Epidermal melanocyte (primary cell): ENCODE data around the gene PLXNC1.

Experiments
- DNase-seq: peaks from one replicate; pipeline ENCODE4 v3.0.0; 2011; ENCODE audit warnings: low spot score; ENCODE audit not compliant: insufficient read length

PLXNC1 gene

DNA sequence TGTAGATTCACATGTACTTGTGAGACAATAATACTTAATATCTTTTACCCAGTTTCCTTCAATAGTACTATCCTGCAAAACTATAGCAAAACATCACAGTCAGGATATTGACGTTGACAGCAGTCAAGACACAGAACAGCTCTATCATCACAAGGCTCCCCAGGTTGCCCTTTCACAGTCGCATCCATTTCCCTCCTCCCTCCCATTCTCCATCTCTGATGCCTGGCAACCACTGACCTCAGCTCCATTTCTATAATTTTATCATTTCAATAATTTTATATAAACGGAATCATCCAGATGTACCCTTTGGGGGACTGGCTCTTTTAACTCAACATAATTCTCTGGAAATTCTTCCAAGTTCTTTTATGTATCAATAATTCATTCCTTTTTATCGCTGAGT lies 81.5 kb downstream of the PLXNC1 start:
- no peak for DNase-seq

GRCh38 chr12:94230357-94230905 lies 82.1 kb downstream of the PLXNC1 start:
- peak; percentile 22 for DNase-seq

GRCh38 chr12:94231709-94232108 lies 83.3 kb downstream of the PLXNC1 start:
- DNase-seq: no peak

GRCh38 chr12:94235848-94236247 lies 87.5 kb downstream of the PLXNC1 start:
- no peak for DNase-seq

- DNase-seq: no peak
Observed at GRCh38 chr12:94239332-94239993, 91.1 kb downstream of the PLXNC1 start.

DNA sequence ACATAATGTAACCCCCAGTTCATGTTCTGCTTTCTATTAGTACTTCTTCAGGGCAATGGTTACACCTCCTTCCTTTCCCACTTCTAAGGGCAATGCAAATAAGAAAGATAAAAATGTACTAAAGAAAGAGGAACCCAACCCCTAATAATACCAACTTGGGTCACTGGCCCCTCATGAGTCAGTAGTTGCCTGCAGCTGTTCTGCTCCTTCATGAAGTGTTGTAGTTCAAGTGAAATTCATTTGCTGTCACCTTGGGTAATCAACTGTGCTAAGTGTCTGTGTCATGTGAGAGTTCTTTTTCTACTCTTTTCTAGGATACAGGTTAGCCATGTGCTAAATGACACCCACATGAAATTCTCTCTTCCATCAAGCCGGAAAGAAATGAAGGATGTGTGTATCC lies 91.8 kb downstream of the PLXNC1 start:
- no peak for DNase-seq

DNA sequence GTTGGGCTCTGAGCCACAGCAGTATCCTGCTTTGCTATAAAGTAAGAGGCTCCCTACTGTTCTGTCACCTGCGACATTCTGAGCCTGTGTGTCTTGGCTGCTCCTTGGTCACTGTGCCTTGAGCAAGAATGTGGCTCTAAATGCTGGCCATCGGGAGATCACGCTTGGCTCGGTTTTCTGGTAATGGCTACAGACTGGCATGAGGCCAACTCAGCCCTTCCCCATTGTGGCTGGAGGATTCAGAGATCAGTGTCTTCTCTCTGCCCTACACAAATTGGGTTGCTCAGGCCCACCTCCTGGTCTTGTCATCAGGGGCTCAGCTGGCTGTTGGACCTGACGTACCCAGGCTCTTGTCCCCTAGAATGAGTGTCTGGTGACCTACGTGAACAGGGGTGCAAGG lies 94.5 kb downstream of the PLXNC1 start:
- no peak for DNase-seq

GRCh38 chr12:94244165-94245133 lies 96.1 kb downstream of the PLXNC1 start:
- no peak for DNase-seq

DNA sequence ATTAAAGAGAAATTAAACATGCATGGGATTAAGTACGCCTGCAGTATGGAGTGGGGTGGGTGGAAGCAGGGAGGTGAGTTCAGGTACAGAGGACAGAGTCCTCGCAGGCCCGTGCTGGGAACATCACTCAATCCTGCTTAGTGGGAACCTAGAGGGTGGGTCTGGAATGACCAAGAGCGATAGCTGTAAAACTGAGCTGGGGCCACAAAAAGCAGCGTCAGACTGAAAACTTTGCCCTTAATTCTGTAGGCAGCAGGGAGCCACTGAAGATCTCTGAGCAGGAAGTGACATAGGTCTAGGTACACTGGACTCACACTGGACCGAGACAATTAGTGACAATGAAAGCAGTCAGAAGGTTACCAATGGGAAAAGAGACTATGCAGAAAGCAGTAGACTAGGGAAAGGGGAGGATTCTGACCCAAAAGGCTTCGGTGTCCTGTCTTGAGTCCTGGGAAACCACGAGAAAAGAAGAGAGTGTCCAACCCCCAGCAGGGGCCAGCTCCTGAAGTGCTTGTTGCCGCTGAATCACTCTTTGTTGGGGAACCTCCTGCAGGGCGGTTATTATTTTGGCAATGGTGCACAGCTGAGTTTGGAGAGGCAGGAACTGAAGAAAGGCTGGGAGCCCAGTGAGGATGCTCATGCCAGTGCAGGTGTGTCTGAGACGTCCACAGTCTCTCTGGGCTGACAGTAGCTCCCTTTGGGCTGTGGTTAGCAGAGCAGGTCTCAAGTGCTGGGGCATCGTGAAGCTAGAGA lies 97.4 kb downstream of the PLXNC1 start:
- no peak for DNase-seq

GRCh38 chr12:94247246-94247645 lies 98.9 kb downstream of the PLXNC1 start:
- DNase-seq: no peak

DNA sequence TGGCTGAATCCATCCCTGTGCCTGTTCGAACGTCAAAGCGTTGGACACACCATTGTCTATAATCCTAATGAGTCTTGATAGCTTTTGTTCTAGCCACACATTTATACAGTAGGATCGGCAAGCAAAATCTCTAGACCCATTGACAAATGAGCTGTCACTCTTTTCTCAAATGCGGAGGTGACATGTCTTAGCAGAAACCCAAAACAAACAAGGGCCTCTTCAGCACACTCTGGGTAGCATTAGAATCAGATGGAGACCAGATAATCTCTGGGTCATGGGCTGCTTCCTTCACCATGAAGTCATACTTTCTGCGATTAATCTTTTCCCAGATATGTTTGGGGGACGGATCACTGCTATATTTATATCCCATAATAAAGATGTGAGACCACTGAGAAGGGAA lies 100.2 kb downstream of the PLXNC1 start:
- no peak for DNase-seq

DNA sequence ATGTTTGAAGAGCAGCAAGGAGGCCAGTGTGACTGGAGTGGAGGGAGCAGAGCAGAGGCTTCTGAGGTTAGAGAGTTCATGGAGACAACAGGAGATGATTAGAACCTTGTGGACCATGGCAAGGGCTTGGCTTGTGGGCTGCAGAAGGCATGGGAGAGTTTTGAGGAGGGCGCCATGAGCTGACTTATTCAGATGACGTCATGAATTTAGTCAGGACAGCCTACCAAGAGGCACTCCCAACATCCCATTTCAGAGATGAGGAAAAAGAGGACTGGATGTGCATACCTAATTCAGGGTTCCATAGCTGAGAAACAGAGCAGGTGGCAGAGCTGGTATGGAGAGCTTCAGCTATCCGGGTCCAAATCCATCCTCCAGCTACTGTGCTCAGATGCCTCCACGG lies 101.8 kb downstream of the PLXNC1 start:
- DNase-seq: no peak

DNA sequence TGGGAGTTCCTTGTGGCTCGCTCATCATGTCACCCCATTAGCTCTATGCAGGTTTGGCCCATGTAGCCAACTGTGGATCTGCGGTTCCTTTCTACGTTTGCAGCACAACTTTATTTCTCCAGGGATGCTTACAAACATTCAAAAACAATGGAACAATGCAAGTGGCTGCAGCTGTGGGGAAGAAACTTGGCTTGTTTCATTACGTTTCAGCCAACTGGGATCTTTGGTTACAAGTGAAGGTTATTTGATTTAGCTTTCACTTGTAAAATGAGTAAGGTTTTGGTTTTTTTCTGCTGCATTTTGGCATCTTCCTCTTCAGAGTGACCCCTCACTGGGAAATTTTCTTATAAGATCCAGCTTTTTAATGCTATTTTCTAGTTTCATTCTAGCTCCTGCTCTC lies 105.9 kb downstream of the PLXNC1 start:
- no peak for DNase-seq

GRCh38 chr12:94255006-94255405 lies 106.6 kb downstream of the PLXNC1 start:
- DNase-seq: no peak

- no peak for DNase-seq
Observed at GRCh38 chr12:94255428-94255827, 107.1 kb downstream of the PLXNC1 start.

- DNase-seq: no peak
Observed at GRCh38 chr12:94258593-94258992, 110.2 kb downstream of the PLXNC1 start.

DNA sequence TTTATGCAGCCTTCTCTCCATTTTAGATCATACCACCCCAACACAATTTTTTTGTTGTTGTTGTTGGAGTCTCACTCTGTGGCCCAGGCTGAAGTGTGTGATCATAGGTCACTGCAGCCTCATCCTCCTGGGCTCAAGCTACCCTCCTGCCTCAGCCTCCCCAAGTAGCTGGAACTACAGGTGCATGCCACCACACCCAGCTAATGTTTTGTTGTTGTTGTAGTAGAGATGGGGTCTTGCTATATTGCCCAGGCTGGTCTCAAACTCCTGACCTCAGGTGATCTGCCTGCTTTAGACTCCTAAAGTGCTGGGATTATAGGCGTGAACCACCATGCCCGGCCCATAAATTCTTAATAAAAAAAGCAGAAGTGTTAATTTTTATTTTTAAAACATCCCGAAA lies 111.6 kb downstream of the PLXNC1 start:
- no peak for DNase-seq

DNA sequence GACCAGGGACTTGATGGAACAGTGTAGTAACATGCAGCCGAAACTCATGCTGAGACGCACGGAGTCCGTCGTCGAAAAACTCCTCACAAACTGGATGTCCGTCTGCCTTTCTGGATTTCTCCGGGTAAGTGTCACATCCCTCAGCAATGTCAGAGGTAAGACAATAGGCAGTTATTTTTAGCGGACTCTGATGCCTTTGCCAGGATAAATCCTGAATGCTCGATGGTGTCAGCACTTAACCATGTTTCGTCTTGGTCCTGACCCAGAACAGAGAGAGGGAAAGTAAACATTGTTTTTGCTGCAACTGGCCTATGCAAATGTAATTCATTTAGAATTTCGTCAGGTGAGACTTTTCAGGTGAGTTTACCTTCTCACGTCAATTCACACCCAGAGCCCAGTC lies 112.3 kb downstream of the PLXNC1 start:
- no peak for DNase-seq

- no peak for DNase-seq
Observed at GRCh38 chr12:94261119-94261518, 112.7 kb downstream of the PLXNC1 start.

DNA sequence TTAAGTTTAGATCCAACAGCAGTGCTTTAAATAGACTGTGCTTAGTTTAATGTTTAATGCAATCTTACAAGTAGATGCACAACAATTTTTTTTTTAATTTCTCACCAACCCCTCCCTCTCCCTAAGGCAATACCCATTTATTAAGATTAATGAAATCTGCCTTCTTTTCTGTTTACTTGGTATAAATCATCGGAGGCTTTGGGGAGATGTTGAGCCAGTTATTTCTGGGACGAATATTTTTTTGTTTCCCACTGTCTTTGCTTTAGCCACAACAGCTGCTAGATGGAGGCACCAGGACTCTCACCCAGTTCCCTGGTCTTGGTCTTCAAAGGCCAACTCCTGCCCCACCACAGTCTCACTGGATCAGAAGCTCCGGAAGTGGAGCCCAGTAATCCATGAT lies 113.4 kb downstream of the PLXNC1 start:
- no peak for DNase-seq

- DNase-seq: peak; percentile 82
Observed at GRCh38 chr12:94262228-94263010, 114.0 kb downstream of the PLXNC1 start.
